Right lobe of liver (tissue), 6 donors: Measurements from ENCODE around the gene LRG1. TPM values are rescaled to one million over a fixed set of nuclear protein-coding genes. Genes with fewer than 3 reads are reported as not detected.

ENCODE experiments used
- ATAC-seq, 4 donors: fragments of 200-7000 bp; cut with Tn5 transposase; one replicate each; pipeline ENCODE4 v1.9.1; 2020; ENCODE audit warnings: mild to moderate bottlenecking in 4 of 4, moderate library complexity in 4 of 4
- DNase-seq, 3 donors: peaks; one replicate each; pipeline ENCODE4 v3.0.0-alpha.2; 2020
- H3K27ac ChIP-seq, 3 donors: fragments of 200-600 bp; one replicate each; pipeline ENCODE4 v1.8.0; 2022
- H3K27me3 ChIP-seq, 2 donors: fragments of 200-600 bp; one replicate each; pipeline ENCODE4 v1.8.0; 2022
- H3K36me3 ChIP-seq, 4 donors: fragments of 200-600 bp; sonication (generic) in 1 of 4; one replicate each; pipeline versions ENCODE4 v1.5.1 to v1.8.0; 2017 to 2022; ENCODE audit warnings: control low read depth in 1 of 4
- H3K4me1 ChIP-seq, 4 donors: fragments of 200-600 bp; sonication (generic) in 1 of 4; one replicate each; pipeline versions ENCODE4 v1.5.1 to v1.8.0; 2017 to 2022; ENCODE audit warnings: control low read depth in 1 of 4
- H3K4me3 ChIP-seq, 3 donors: fragments of 200-600 bp; one replicate each; pipeline ENCODE4 v1.8.0; 2022
- H3K9me3 ChIP-seq, 4 donors: fragments of 200-600 bp; sonication (generic) in 1 of 4; one replicate each; pipeline versions ENCODE4 v1.5.1 to v1.8.0; 2017 to 2022; ENCODE audit warnings: control low read depth in 1 of 4
- CTCF ChIP-seq, 4 donors: fragments of 200-600 bp in 3 of 4; fragments of 450-650 bp in 1 of 4; IDR thresholded peaks; one replicate each; pipeline versions ENCODE4 v1.5.1 to v1.8.0; 2016 to 2022; ENCODE audit warnings: antibody characterized with exemption in 4 of 4, mild to moderate bottlenecking in 2 of 4
- POLR2A ChIP-seq: fragments of 450-650 bp; IDR thresholded peaks from one replicate; pipeline ENCODE4 v1.6.1; 2017; ENCODE audit warnings: antibody characterized with exemption, mild to moderate bottlenecking
- WGBS: methylation state at CpG from one replicate; pipeline ENCODE4 v1.1.6; 2018; ENCODE audit warnings: low coverage, low lambda C conversion rate; ENCODE audit not compliant: insufficient coverage; ENCODE audit errors: missing lambda C conversion rate; 5-methylcytosine and 5-hydroxymethylcytosine counted together
- intact Hi-C, 2 donors: fragments of 100-400 bp; cut with DNase I; formaldehyde crosslinking; loops; one replicate each; pipeline versions ENCODE4 v1.11.2 to v1.14.1; 2022
- total RNA-seq, 6 experiments: library from RNA; depleted of rRNA in 2 of 6; stranded (reverse); fragments of >200 nt in 2 of 6; fragmentation: NEBNext Ultra II Directional in 3 of 6; extraction: Animal tissue kit (Norgen Biotek cat#: 25700) in 3 of 6; gene quantifications; one replicate each; pipeline versions ENCODE4 v1.1.0 to v1.2.4, GENCODE V29; 2016 to 2023
- donor health status: DM: no; HTN: yes; CAD: no.
- donor health status: DM: no; HTN: no; CAD: no.
- donor health status: DM: no; HTN: no; CAD: no.
- donor health status: DM: no; HTN: yes; CAD: no.
- donor health status: DM: no; HTN: yes; CAD: no.

LRG1 gene
- total RNA-seq, 6 experiments from 2014 or later = 331 to 1,334 (median 524) TPM

GRCh38 chr19:4576016-4576933 lies 36.4 kb upstream of the LRG1 start:
- 48% methylated on average over 17 of the region's 17 CpGs for WGBS
- intact Hi-C loops = loop anchor here (5.0 kb wide), 2 partner anchors 56 to 61 kb away; partner anchors contain the start of gene TNFAIP8L1 (in 1 of the 2)

GRCh38 chr19:4575267-4576015 lies 35.6 kb upstream of the LRG1 start:
- H3K4me3 ChIP-seq = no peak overlapping the region
- peak overlapping the region in 1 of 3 donors; percentile 33 for H3K27ac ChIP-seq
- ATAC-seq (peak; percentile 30 to 78 (median 54)), DNase-seq (peak in 1 of 3 donors; percentile 72)
- intact Hi-C loops = loop anchor here (5.0 kb wide), 2 partner anchors 57 to 62 kb away; partner anchors contain the start of gene TNFAIP8L1 (in 1 of the 2)
- H3K4me1 ChIP-seq = no peaks in the 10 kb centered on the region
- H3K9me3 ChIP-seq = no peaks in the 10 kb centered on the region
- WGBS = 24% methylated on average over 8 of the region's 19 CpGs
- TF ChIP-seq POLR2A = no peak
- no peak for TF ChIP-seq CTCF (IDR thresholded peaks at IDR 0.05)
- peaks cover 0 to 3% of the 10 kb centered on the region in 2 donors for H3K27me3 ChIP-seq
- no peaks in the 10 kb centered on the region for H3K36me3 ChIP-seq

More at GRCh38 chr19:4576016-4576933, 36.4 kb upstream of the LRG1 start:
- Histone ChIP-seq H3K9me3 (no peaks in the 10 kb centered on the region), H3K4me1 (no peaks in the 10 kb centered on the region), H3K4me3 (no peak overlapping the region), H3K36me3 (no peaks in the 10 kb centered on the region), H3K27me3 (peaks cover 0 to 5% of the 10 kb centered on the region in 2 donors), H3K27ac (no peak overlapping the region)
- no peak for TF ChIP-seq POLR2A
- peak; percentile 64 to 76 (median 72) for TF ChIP-seq CTCF (IDR thresholded peaks at IDR 0.05)
- DNase-seq (peak; percentile 62 to 78 (median 75)), ATAC-seq (peak; percentile 63 to 83 (median 74))

GRCh38 chr19:4573682-4574081 lies 33.8 kb upstream of the LRG1 start:
- no peak for TF ChIP-seq POLR2A
- TF ChIP-seq CTCF (IDR thresholded peaks at IDR 0.05) = no peak

GRCh38 chr19:4571305-4571917 lies 31.6 kb upstream of the LRG1 start:
- intact Hi-C loops = no loop called here
- WGBS = 69% methylated on average over 6 of the region's 22 CpGs

More at GRCh38 chr19:4573682-4574081, 33.8 kb upstream of the LRG1 start:
- no peaks in the 10 kb centered on the region for H3K36me3 ChIP-seq
- H3K27ac ChIP-seq = no peak overlapping the region
- H3K4me1 ChIP-seq = no peaks in the 10 kb centered on the region
- intact Hi-C loops = no loop called here
- no peaks in the 10 kb centered on the region for H3K9me3 ChIP-seq
- no peaks in the 10 kb centered on the region for H3K27me3 ChIP-seq
- WGBS = 62% methylated on average over 6 of the region's 6 CpGs
- no peak for ATAC-seq
- DNase-seq = no peak
- H3K4me3 ChIP-seq = no peak overlapping the region

More at GRCh38 chr19:4571305-4571917, 31.6 kb upstream of the LRG1 start:
- Histone ChIP-seq H3K4me1 (no peaks in the 10 kb centered on the region), H3K27me3 (no peaks in the 10 kb centered on the region), H3K4me3 (no peak overlapping the region), H3K27ac (no peak overlapping the region), H3K36me3 (no peaks in the 10 kb centered on the region), H3K9me3 (no peaks in the 10 kb centered on the region)
- TF ChIP-seq CTCF (IDR thresholded peaks at IDR 0.05) = no peak
- no peak for TF ChIP-seq POLR2A
- ATAC-seq = no peak
- DNase-seq = no peak
